Astrocyte (in vitro differentiated cells and primary cell): ENCODE data around the gene TTLL5.

Experiments
- EZH2 ChIP-seq: IDR thresholded peaks from 2 replicates; pipeline ENCODE4 v1.6.1; 2012; ENCODE audit warnings: mild to moderate bottlenecking, low read length, inconsistent platforms; ENCODE audit not compliant: insufficient read depth
- TF ChIP-seq, protein P1 (sequence below): IDR thresholded peaks from 2 replicates; pipeline ENCODE4 v1.5.1; 2011; ENCODE audit warnings: low read depth, mild to moderate bottlenecking, inconsistent platforms, low read length, moderate library complexity; ENCODE audit not compliant: insufficient read depth

DNA sequence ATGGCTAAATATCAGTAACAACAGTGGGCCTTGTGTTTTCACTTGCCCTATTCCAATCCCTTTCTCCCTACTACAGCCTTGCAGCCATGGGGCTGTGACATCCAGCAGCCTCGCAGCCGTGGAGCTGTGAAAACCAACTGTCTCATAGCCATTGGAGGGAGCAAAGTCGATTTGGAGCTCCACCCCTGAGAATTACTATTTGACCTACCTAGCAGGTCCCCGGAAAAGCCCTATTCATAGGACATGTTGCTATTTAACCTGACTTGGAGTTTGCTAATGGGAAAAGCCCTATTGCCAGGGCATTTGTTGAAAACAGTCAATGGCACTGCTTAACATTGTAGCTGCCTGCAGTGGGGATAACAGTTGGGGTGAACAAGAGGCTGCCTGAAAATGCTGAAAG, 33.6 kb upstream of the TTLL5 start:
- TF ChIP-seq, protein P1, sequence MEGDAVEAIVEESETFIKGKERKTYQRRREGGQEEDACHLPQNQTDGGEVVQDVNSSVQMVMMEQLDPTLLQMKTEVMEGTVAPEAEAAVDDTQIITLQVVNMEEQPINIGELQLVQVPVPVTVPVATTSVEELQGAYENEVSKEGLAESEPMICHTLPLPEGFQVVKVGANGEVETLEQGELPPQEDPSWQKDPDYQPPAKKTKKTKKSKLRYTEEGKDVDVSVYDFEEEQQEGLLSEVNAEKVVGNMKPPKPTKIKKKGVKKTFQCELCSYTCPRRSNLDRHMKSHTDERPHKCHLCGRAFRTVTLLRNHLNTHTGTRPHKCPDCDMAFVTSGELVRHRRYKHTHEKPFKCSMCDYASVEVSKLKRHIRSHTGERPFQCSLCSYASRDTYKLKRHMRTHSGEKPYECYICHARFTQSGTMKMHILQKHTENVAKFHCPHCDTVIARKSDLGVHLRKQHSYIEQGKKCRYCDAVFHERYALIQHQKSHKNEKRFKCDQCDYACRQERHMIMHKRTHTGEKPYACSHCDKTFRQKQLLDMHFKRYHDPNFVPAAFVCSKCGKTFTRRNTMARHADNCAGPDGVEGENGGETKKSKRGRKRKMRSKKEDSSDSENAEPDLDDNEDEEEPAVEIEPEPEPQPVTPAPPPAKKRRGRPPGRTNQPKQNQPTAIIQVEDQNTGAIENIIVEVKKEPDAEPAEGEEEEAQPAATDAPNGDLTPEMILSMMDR, result no peak
- TF ChIP-seq EZH2, result no peak
